Measurements from ENCODE around the gene NRM. TPM values are rescaled to one million over a fixed set of nuclear protein-coding genes. Genes with fewer than 3 reads are reported as not detected.

Gene NRM
- total and polyA plus RNA-seq, 2 experiments from 2014 or later = 13.8 to 33.8 TPM

DNA sequence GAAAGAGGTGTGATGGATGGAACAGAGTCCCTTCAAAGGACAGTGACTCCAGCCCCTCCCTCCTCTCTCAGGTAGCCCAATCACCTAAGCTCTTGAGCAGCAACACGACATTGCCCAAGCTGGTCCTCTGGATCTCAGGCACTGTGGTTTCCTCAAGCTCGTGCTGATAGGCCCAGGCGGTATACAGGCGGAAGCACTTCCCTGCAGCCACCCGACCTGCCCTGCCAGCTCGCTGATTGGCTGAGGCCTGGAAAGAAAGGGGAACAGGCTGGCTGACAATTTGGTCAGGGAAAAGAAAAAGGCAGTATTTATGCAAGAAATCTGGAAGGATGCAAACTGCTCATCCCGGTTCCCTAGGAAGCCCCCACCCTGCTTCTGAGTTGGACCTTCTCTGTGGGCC lies 34.3 kb downstream of the NRM start (continued):
- no peak for TF ChIP-seq STAT1 (IDR thresholded peaks at IDR 0.05; ENCODE audit: unreplicated experiment)
- TF ChIP-seq EZH2 (IDR thresholded peaks at IDR 0.05; ENCODE audit: low read depth, unreplicated experiment) = no peak
- TF ChIP-seq ZNF114 (CRISPR knock-in tag; IDR thresholded peaks at IDR 0.05) = no peak

DNA sequence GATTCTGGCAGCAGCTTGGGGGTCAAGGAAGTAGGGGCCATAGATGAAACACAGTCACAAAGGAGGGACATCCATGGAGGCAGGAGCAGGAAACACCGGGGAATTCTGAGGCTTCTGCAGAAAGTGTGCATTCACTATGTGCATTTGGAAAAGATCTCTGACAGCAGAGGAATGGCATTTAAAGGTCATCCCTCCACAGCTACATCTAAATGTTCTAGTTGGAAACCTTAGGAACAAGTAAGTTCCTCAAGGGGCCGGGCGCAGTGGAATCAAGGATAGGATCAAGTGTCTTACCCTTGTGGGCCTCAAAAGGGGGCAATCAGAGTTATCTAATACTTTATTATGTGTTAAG lies 35.1 kb downstream of the NRM start:
- H3K4me3 ChIP-seq = no peak overlapping the region
- Mint-ChIP-seq H3K4me1 (no peaks in the 10 kb centered on the region), H3K27me3 (ENCODE audit: insufficient read depth, low read depth, poor library complexity) (peaks cover 9% of the 10 kb centered on the region), H3K4me3 (no peak overlapping the region; the same call in 2 of the 3 replicates), H3K36me3 (ENCODE audit: low read depth) (peaks cover 83% of the 10 kb centered on the region), H3K9me3 (no peaks in the 10 kb centered on the region), H3K27ac (no peak overlapping the region)
- H3K36me3 ChIP-seq (ENCODE audit: insufficient read depth) = peaks cover 25% of the 10 kb centered on the region
- H3K27me3 ChIP-seq (ENCODE audit: insufficient read depth) = no peaks in the 10 kb centered on the region
- peaks cover 3% of the 10 kb centered on the region; the same call in 1 of the 2 replicates for H4K20me1 ChIP-seq (replicated peaks; ENCODE audit: insufficient read depth)
- H3F3A ChIP-seq (replicated peaks; ENCODE audit: low read depth) = peaks cover 7% of the 10 kb centered on the region; the same call in 1 of the 2 replicates
- H3K27ac ChIP-seq (ENCODE audit: low read depth) = no peak overlapping the region
- TF ChIP-seq, protein P1, sequence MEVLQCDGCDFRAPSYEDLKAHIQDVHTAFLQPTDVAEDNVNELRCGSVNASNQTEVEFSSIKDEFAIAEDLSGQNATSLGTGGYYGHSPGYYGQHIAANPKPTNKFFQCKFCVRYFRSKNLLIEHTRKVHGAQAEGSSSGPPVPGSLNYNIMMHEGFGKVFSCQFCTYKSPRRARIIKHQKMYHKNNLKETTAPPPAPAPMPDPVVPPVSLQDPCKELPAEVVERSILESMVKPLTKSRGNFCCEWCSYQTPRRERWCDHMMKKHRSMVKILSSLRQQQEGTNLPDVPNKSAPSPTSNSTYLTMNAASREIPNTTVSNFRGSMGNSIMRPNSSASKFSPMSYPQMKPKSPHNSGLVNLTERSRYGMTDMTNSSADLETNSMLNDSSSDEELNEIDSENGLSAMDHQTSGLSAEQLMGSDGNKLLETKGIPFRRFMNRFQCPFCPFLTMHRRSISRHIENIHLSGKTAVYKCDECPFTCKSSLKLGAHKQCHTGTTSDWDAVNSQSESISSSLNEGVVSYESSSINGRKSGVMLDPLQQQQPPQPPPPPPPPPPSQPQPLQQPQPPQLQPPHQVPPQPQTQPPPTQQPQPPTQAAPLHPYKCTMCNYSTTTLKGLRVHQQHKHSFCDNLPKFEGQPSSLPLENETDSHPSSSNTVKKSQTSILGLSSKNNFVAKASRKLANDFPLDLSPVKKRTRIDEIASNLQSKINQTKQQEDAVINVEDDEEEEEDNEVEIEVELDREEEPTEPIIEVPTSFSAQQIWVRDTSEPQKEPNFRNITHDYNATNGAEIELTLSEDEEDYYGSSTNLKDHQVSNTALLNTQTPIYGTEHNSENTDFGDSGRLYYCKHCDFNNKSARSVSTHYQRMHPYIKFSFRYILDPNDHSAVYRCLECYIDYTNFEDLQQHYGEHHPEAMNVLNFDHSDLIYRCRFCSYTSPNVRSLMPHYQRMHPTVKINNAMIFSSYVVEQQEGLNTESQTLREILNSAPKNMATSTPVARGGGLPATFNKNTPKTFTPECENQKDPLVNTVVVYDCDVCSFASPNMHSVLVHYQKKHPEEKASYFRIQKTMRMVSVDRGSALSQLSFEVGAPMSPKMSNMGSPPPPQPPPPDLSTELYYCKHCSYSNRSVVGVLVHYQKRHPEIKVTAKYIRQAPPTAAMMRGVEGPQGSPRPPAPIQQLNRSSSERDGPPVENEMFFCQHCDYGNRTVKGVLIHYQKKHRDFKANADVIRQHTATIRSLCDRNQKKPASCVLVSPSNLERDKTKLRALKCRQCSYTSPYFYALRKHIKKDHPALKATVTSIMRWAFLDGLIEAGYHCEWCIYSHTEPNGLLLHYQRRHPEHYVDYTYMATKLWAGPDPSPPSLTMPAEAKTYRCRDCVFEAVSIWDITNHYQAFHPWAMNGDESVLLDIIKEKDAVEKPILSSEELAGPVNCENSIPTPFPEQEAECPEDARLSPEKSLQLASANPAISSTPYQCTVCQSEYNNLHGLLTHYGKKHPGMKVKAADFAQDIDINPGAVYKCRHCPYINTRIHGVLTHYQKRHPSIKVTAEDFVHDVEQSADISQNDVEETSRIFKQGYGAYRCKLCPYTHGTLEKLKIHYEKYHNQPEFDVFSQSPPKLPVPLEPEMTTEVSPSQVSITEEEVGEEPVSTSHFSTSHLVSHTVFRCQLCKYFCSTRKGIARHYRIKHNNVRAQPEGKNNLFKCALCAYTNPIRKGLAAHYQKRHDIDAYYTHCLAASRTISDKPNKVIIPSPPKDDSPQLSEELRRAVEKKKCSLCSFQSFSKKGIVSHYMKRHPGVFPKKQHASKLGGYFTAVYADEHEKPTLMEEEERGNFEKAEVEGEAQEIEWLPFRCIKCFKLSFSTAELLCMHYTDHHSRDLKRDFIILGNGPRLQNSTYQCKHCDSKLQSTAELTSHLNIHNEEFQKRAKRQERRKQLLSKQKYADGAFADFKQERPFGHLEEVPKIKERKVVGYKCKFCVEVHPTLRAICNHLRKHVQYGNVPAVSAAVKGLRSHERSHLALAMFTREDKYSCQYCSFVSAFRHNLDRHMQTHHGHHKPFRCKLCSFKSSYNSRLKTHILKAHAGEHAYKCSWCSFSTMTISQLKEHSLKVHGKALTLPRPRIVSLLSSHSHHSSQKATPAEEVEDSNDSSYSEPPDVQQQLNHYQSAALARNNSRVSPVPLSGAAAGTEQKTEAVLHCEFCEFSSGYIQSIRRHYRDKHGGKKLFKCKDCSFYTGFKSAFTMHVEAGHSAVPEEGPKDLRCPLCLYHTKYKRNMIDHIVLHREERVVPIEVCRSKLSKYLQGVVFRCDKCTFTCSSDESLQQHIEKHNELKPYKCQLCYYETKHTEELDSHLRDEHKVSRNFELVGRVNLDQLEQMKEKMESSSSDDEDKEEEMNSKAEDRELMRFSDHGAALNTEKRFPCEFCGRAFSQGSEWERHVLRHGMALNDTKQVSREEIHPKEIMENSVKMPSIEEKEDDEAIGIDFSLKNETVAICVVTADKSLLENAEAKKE (CRISPR knock-in tag; IDR thresholded peaks at IDR 0.05) = no peak
- TF ChIP-seq, protein P2, sequence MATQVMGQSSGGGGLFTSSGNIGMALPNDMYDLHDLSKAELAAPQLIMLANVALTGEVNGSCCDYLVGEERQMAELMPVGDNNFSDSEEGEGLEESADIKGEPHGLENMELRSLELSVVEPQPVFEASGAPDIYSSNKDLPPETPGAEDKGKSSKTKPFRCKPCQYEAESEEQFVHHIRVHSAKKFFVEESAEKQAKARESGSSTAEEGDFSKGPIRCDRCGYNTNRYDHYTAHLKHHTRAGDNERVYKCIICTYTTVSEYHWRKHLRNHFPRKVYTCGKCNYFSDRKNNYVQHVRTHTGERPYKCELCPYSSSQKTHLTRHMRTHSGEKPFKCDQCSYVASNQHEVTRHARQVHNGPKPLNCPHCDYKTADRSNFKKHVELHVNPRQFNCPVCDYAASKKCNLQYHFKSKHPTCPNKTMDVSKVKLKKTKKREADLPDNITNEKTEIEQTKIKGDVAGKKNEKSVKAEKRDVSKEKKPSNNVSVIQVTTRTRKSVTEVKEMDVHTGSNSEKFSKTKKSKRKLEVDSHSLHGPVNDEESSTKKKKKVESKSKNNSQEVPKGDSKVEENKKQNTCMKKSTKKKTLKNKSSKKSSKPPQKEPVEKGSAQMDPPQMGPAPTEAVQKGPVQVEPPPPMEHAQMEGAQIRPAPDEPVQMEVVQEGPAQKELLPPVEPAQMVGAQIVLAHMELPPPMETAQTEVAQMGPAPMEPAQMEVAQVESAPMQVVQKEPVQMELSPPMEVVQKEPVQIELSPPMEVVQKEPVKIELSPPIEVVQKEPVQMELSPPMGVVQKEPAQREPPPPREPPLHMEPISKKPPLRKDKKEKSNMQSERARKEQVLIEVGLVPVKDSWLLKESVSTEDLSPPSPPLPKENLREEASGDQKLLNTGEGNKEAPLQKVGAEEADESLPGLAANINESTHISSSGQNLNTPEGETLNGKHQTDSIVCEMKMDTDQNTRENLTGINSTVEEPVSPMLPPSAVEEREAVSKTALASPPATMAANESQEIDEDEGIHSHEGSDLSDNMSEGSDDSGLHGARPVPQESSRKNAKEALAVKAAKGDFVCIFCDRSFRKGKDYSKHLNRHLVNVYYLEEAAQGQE (IDR thresholded peaks at IDR 0.05; ENCODE audit: unreplicated experiment) = no peak
- TF ChIP-seq CREB1 (CRISPR knock-in tag; IDR thresholded peaks at IDR 0.05; ENCODE audit: low read depth) (no peak), EZH2phosphoT487 (IDR thresholded peaks at IDR 0.05; ENCODE audit: unreplicated experiment) (no peak), ZNF331 (CRISPR knock-in tag; IDR thresholded peaks at IDR 0.05; ENCODE audit: low read depth) (no peak), POLR2AphosphoS5 (IDR thresholded peaks at IDR 0.05; ENCODE audit: low read depth) (no peak), NANOG (IDR thresholded peaks at IDR 0.05; ENCODE audit: borderline replicate concordance) (no peak)
- TF ChIP-seq, protein P3, sequence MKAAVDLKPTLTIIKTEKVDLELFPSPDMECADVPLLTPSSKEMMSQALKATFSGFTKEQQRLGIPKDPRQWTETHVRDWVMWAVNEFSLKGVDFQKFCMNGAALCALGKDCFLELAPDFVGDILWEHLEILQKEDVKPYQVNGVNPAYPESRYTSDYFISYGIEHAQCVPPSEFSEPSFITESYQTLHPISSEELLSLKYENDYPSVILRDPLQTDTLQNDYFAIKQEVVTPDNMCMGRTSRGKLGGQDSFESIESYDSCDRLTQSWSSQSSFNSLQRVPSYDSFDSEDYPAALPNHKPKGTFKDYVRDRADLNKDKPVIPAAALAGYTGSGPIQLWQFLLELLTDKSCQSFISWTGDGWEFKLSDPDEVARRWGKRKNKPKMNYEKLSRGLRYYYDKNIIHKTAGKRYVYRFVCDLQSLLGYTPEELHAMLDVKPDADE (IDR thresholded peaks at IDR 0.05) = no peak
- TF ChIP-seq, protein P4, sequence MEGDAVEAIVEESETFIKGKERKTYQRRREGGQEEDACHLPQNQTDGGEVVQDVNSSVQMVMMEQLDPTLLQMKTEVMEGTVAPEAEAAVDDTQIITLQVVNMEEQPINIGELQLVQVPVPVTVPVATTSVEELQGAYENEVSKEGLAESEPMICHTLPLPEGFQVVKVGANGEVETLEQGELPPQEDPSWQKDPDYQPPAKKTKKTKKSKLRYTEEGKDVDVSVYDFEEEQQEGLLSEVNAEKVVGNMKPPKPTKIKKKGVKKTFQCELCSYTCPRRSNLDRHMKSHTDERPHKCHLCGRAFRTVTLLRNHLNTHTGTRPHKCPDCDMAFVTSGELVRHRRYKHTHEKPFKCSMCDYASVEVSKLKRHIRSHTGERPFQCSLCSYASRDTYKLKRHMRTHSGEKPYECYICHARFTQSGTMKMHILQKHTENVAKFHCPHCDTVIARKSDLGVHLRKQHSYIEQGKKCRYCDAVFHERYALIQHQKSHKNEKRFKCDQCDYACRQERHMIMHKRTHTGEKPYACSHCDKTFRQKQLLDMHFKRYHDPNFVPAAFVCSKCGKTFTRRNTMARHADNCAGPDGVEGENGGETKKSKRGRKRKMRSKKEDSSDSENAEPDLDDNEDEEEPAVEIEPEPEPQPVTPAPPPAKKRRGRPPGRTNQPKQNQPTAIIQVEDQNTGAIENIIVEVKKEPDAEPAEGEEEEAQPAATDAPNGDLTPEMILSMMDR (conservative IDR thresholded peaks at IDR 0.05; ENCODE audit: low read depth in 2 of 2) = no peak
- H3K4me1 ChIP-seq (ENCODE audit: insufficient read depth) = no peaks in the 10 kb centered on the region
- no peak overlapping the region for H3K4me2 ChIP-seq
- ATAC-seq (no peak), DNase-seq (ENCODE audit: low spot score) (no peak)
- no peaks in the 10 kb centered on the region for H3K79me2 ChIP-seq (replicated peaks; ENCODE audit: insufficient read depth)
- H3K9me2 ChIP-seq (ENCODE audit: insufficient read depth) = no peaks in the 10 kb centered on the region
- H2AFZ ChIP-seq = no peak overlapping the region
